Retinal pigment epithelial cell (primary cell): ENCODE results near the gene DMAC2.

Experiments used
- DNase-seq: peaks from one replicate; pipeline ENCODE4 v3.0.0-alpha.2; 2010; ENCODE audit warnings: low read depth
- H3K4me3 ChIP-seq: 2 replicates; pipeline ENCODE4 v1.5.1; 2011; ENCODE audit warnings: mild to moderate bottlenecking, low read length, control low read depth, moderate library complexity
- CTCF ChIP-seq: conservative IDR thresholded peaks from 2 replicates; pipeline ENCODE4 v1.5.1; 2011; ENCODE audit warnings: low read depth, low read length, control low read depth, inconsistent platforms

Gene DMAC2

GRCh38 chr19:41420101-41420880, 19.4 kb downstream of the DMAC2 start:
- H3K4me3 ChIP-seq = no peak overlapping the region
- TF ChIP-seq CTCF = no peak
- no peak for DNase-seq

DNA sequence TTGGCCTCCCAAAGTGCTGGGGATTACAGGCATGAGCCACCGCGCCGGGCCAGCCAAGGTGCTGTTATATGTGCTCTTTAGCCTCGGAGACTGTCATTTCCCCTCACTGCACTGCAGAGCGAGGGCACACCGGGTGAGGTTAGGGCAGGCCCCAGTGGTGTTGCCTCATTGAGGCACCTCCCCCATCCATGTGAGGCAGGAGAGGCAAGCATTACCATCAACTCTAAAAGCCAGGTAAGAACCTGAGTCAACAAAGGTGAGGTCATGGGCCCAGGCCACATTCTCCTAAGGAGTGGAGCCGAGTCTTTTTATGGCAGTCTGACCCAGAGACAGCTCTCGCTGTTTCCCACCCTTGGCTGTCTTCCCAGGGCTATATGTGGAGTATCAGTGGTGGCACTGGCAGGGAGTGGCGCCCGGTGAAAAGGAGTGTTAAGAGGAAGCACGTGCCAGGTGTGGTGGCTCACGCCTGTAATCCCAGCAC, 23.5 kb downstream of the DMAC2 start:
- no peak for TF ChIP-seq CTCF
- H3K4me3 ChIP-seq = no peak overlapping the region
- no peak for DNase-seq

DNA sequence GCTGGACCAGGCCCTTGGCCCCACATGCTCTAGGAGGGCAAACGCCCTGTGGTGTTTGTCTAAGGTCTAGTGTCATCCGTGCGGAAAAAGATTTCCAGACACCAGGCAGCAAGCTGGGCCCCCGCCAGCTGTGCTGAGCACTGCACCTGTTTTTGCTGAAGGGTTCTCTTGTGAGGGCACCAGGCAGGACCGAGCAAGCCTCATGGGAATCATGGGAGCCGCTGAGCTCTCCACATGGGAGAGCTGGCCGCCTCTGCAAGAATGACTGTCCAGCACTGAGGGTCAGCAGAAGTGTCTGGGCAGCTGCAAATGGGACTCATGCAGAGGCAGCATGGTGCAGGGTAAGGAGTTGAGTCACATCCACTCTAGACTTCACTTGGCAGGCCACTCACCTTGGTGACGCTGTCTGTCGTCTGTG, 24.5 kb downstream of the DMAC2 start:
- DNase-seq = no peak
- no peak overlapping the region for H3K4me3 ChIP-seq
- no peak for TF ChIP-seq CTCF

- DNase-seq = no peak
- no peak overlapping the region for H3K4me3 ChIP-seq
- no peak for TF ChIP-seq CTCF
These were observed 25.3 kb downstream of the DMAC2 start for GRCh38 chr19:41414461-41414860.

- H3K4me3 ChIP-seq = no peak overlapping the region
- DNase-seq = no peak
- no peak for TF ChIP-seq CTCF
These were observed 25.8 kb downstream of the DMAC2 start for GRCh38 chr19:41413947-41414346.

- no peak for DNase-seq
- no peak overlapping the region for H3K4me3 ChIP-seq
- no peak for TF ChIP-seq CTCF
These were observed 26.8 kb downstream of the DMAC2 start for GRCh38 chr19:41412953-41413352.

GRCh38 chr19:41411968-41412265, 27.8 kb downstream of the DMAC2 start:
- no peak overlapping the region for H3K4me3 ChIP-seq
- no peak for DNase-seq
- no peak for TF ChIP-seq CTCF
